Measurements from ENCODE around the gene YTHDC1. TPM values are rescaled to one million over a fixed set of nuclear protein-coding genes. Genes with fewer than 3 reads are reported as not detected.
"Not testable (repeated sequence)": the region's sequence is repeated elsewhere in the genome, so short reads cannot be mapped to it uniquely, and the experiment has no call there.

Gene YTHDC1
- total and polyA plus RNA-seq, 2 of the 4 experiments (the other 2 are of a cell fraction) = 31.9 to 32.7 TPM

GRCh38 chr4:68281796-68282740, 67.8 kb downstream of the YTHDC1 start:
- H3K79me1 ChIP-seq (ENCODE audit: low read depth in 1 of 2, low read length in 2 of 2); H2AFZ ChIP-seq (replicated peaks; ENCODE audit: low read length, poor library complexity); H4K20me1 ChIP-seq (ENCODE audit: insufficient read depth, low read length); H3K9me1 ChIP-seq (ENCODE audit: insufficient read depth, low read length); H3K56ac ChIP-seq (ENCODE audit: extremely low read depth, insufficient read depth, low read length); H2BK120ac ChIP-seq (ENCODE audit: low read depth, low read length); H3K23ac ChIP-seq (ENCODE audit: low read depth, low read length); H4K8ac ChIP-seq (ENCODE audit: low read depth in 2 of 2, low read length in 2 of 2); POLR2A ChIA-PET (ENCODE audit: unreplicated experiment); H3K27me3 ChIP-seq (ENCODE audit: control insufficient read depth, insufficient read depth, low read length); H2AK5ac ChIP-seq (ENCODE audit: low read depth, low read length); H4K91ac ChIP-seq (ENCODE audit: insufficient read depth, low read depth, low read length); H2BK5ac ChIP-seq (ENCODE audit: low read depth, low read length, poor library complexity, severe bottlenecking); H4K5ac ChIP-seq (ENCODE audit: low read depth, low read length); H2BK15ac ChIP-seq (ENCODE audit: low read depth, low read length); BruUV-seq (replicated peaks); H3K9ac ChIP-seq (ENCODE audit: low read depth, low read length); H3K4ac ChIP-seq (ENCODE audit: low read depth, low read length); H3K4me2 ChIP-seq (ENCODE audit: low read depth, low read length); H3K27ac ChIP-seq (ENCODE audit: insufficient read depth, low read length); intact Hi-C loops (cut with micrococcal nuclease); H3K18ac ChIP-seq (ENCODE audit: low read depth, low read length); H3K14ac ChIP-seq (replicated peaks; ENCODE audit: low read depth, low read length); H3K9me3 ChIP-seq (ENCODE audit: control insufficient read depth, insufficient read depth, low read length); CTCF ChIA-PET; H2BK20ac ChIP-seq (ENCODE audit: low read depth, low read length); DNase-seq; dilution Hi-C loops (cut with HindIII; ENCODE audit: low sequenced_read_pairs, unreplicated experiment); ATAC-seq (ENCODE audit: low read depth); H3K4me1 ChIP-seq (ENCODE audit: control insufficient read depth, insufficient read depth, low read length); H3K4me3 ChIP-seq (ENCODE audit: insufficient read depth, low read depth, low read length); H2AK9ac ChIP-seq (replicated peaks; ENCODE audit: low read depth, low read length, poor library complexity); H3K36me3 ChIP-seq (ENCODE audit: control insufficient read depth, insufficient read depth, low read length): not testable (repeated sequence)
- in situ Hi-C loops (cut with MboI; ENCODE audit: low sequenced_read_pairs) = loop anchor here (25.0 kb wide), 1 partner anchor 1330 kb away; no protein-coding TSS in a partner anchor
- WGBS, 2 experiments (ENCODE audit: extremely low coverage in 2 of 2, insufficient read length in 1 of 2) = no CpG with 5 or more reads among the region's 10 CpGs

All from IMR-90 (cell line).